Mesothelial cell of epicardium (in vitro differentiated cells): Measurements from ENCODE around the gene RPP25. TPM values are rescaled to one million over a fixed set of nuclear protein-coding genes. Genes with fewer than 3 reads are reported as not detected.

ENCODE experiments used
- DNase-seq, 2 experiments: peaks; one replicate each; pipeline ENCODE4 v3.0.0; 2021; ENCODE audit warnings: low spot score in 2 of 2; ENCODE audit not compliant: unreplicated experiment in 2 of 2
- H3K27ac Mint-ChIP-seq: 2 replicates; pipeline ENCODE4 v1.8.0; 2021; ENCODE audit warnings: mixed read lengths
- H3K27me3 Mint-ChIP-seq: 2 replicates; pipeline ENCODE4 v1.8.0; 2021; ENCODE audit warnings: low read depth, mixed read lengths
- H3K36me3 Mint-ChIP-seq: 2 replicates; pipeline ENCODE4 v1.8.0; 2021; ENCODE audit warnings: mixed read lengths
- H3K4me1 Mint-ChIP-seq: 2 replicates; pipeline ENCODE4 v1.8.0; 2021; ENCODE audit warnings: mixed read lengths
- H3K4me3 Mint-ChIP-seq: 2 replicates; pipeline ENCODE4 v1.8.0; 2021; ENCODE audit warnings: mild to moderate bottlenecking, moderate library complexity, mixed read lengths
- H3K9me3 Mint-ChIP-seq: 2 replicates; pipeline ENCODE4 v1.8.0; 2021; ENCODE audit warnings: mixed read lengths
- CTCF ChIP-seq: fragments of 200-600 bp; sonication (generic); IDR thresholded peaks from one replicate; pipeline ENCODE4 v1.5.0; 2021; ENCODE audit warnings: antibody characterized with exemption; ENCODE audit not compliant: unreplicated experiment
- total RNA-seq: library from RNA; stranded (reverse); gene quantifications from 3 replicates; pipeline ENCODE4 v1.2.1, GENCODE V29; 2021

The RPP25 gene
- total RNA-seq, 1 donor from 2014 or later, result 3.8 TPM

GRCh38 chr15:74962671-74963070 lies 6.1 kb upstream of the RPP25 start:
- no peaks in the 10 kb centered on the region for H3K36me3 Mint-ChIP-seq
- H3K4me3 Mint-ChIP-seq, result no peak overlapping the region
- H3K27ac Mint-ChIP-seq, result no peak overlapping the region
- no peaks in the 10 kb centered on the region for H3K9me3 Mint-ChIP-seq
- H3K27me3 Mint-ChIP-seq, result peaks cover 79% of the 10 kb centered on the region
- H3K4me1 Mint-ChIP-seq, result peaks cover 9% of the 10 kb centered on the region
- no peak for TF ChIP-seq CTCF
- DNase-seq, result no peak

GRCh38 chr15:74962219-74962618 lies 5.6 kb upstream of the RPP25 start:
- Mint-ChIP-seq H3K9me3 (no peaks in the 10 kb centered on the region), H3K27me3 (peaks cover 83% of the 10 kb centered on the region), H3K27ac (no peak overlapping the region), H3K4me1 (peaks cover 9% of the 10 kb centered on the region), H3K36me3 (no peaks in the 10 kb centered on the region), H3K4me3 (no peak overlapping the region)
- DNase-seq, result no peak
- TF ChIP-seq CTCF, result no peak

GRCh38 chr15:74961616-74962015 lies 5.0 kb upstream of the RPP25 start:
- Mint-ChIP-seq H3K27me3 (peaks cover 89% of the 10 kb centered on the region), H3K4me3 (no peak overlapping the region), H3K4me1 (peaks cover 9% of the 10 kb centered on the region), H3K36me3 (no peaks in the 10 kb centered on the region), H3K9me3 (no peaks in the 10 kb centered on the region), H3K27ac (no peak overlapping the region)
- no peak for TF ChIP-seq CTCF
- DNase-seq, result no peak

GRCh38 chr15:74960995-74961588 lies 4.5 kb upstream of the RPP25 start:
- no peak overlapping the region for H3K27ac Mint-ChIP-seq
- no peak for DNase-seq
- H3K4me3 Mint-ChIP-seq, result no peak overlapping the region
- peaks cover 90% of the 10 kb centered on the region for H3K27me3 Mint-ChIP-seq
- no peaks in the 10 kb centered on the region for H3K9me3 Mint-ChIP-seq
- no peak for TF ChIP-seq CTCF
- peaks cover 9% of the 10 kb centered on the region for H3K4me1 Mint-ChIP-seq
- no peaks in the 10 kb centered on the region for H3K36me3 Mint-ChIP-seq

GRCh38 chr15:74960286-74960685 lies 3.7 kb upstream of the RPP25 start:
- Mint-ChIP-seq H3K36me3 (no peaks in the 10 kb centered on the region), H3K27me3 (peaks cover 94% of the 10 kb centered on the region), H3K4me1 (peaks cover 12% of the 10 kb centered on the region), H3K27ac (no peak overlapping the region), H3K4me3 (no peak overlapping the region), H3K9me3 (no peaks in the 10 kb centered on the region)
- DNase-seq, result no peak
- TF ChIP-seq CTCF, result no peak

GRCh38 chr15:74959586-74959939 lies 3.0 kb upstream of the RPP25 start:
- TF ChIP-seq CTCF, result no peak
- H3K27ac Mint-ChIP-seq, result no peak overlapping the region
- H3K36me3 Mint-ChIP-seq, result no peaks in the 10 kb centered on the region
- peaks cover 18% of the 10 kb centered on the region for H3K4me1 Mint-ChIP-seq
- peak overlapping the region; percentile 38 for H3K4me3 Mint-ChIP-seq
- H3K9me3 Mint-ChIP-seq, result no peaks in the 10 kb centered on the region
- H3K27me3 Mint-ChIP-seq, result peaks cover 94% of the 10 kb centered on the region
- no peak for DNase-seq
